GM21526 (cell line): Measurements from ENCODE around the gene SOWAHD.
"Not testable (repeated sequence)": the region's sequence is repeated elsewhere in the genome, so short reads cannot be mapped to it uniquely, and the experiment has no call there.

Source experiments
- ATAC-seq: cut with Tn5 transposase; IDR thresholded peaks from one replicate; pipeline ENCODE4 v1.9.1; 2021; ENCODE audit warnings: moderate library complexity; ENCODE audit not compliant: unreplicated experiment, low FRiP score

Gene SOWAHD

DNA sequence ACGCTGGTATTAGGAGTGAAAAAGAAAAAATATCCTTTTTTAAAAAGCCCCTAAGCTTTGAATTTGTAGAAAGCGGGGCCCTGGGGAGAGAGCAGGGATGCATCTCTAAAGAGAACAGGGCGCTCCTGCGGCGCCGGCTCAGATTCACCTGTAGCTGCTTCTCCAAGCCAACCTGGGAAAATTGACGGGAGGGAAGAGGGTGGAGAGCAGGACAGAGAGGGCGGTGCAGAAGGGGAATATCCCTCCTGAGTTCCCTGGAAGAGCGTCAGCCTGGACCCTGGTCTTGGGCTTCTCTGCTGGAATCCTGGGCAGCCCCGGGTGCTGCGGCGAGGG is 776 bp upstream of the SOWAHD start:
- no peak for ATAC-seq

DNA sequence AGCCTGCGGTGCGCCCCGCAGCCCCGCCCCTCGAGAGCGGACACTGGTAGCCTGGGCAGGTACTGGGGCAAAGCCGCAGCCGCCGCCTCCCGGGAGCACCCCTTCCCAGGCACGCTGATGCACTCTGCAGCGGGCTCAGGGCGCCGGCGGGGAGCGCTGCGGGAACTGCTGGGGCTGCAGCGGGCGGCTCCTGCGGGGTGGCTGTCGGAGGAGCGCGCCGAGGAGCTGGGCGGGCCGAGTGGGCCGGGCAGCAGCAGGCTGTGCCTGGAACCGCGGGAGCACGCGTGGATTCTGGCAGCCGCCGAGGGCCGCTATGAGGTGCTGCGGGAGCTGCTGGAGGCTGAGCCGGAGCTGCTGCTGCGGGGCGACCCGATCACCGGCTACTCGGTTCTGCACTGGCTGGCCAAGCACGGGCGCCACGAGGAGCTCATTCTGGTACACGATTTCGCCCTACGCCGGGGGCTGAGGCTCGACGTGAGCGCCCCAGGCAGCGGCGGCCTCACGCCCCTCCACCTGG is 401 bp downstream of the SOWAHD start:
- no peak for ATAC-seq

DNA sequence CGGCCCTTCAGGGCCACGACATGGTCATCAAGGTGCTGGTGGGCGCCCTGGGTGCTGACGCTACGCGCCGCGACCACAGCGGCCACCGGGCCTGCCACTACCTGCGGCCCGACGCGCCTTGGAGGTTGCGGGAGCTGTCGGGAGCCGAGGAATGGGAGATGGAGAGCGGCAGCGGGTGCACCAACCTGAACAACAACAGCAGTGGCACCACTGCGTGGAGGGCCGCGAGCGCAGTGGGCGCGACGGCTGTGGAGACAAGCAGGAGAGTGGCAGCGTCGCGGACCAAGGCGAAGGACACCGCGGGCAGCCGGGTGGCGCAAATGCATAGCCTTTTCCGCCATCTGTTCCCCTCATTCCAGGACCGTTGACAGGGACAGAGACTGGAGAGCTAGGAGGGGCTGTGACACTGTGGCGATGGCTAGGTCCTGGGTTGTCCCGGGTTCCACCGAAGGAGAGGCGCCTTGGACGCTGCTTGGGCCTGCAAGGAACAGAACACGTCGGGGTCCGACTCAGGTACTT is 919 bp downstream of the SOWAHD start:
- ATAC-seq, result no peak

DNA sequence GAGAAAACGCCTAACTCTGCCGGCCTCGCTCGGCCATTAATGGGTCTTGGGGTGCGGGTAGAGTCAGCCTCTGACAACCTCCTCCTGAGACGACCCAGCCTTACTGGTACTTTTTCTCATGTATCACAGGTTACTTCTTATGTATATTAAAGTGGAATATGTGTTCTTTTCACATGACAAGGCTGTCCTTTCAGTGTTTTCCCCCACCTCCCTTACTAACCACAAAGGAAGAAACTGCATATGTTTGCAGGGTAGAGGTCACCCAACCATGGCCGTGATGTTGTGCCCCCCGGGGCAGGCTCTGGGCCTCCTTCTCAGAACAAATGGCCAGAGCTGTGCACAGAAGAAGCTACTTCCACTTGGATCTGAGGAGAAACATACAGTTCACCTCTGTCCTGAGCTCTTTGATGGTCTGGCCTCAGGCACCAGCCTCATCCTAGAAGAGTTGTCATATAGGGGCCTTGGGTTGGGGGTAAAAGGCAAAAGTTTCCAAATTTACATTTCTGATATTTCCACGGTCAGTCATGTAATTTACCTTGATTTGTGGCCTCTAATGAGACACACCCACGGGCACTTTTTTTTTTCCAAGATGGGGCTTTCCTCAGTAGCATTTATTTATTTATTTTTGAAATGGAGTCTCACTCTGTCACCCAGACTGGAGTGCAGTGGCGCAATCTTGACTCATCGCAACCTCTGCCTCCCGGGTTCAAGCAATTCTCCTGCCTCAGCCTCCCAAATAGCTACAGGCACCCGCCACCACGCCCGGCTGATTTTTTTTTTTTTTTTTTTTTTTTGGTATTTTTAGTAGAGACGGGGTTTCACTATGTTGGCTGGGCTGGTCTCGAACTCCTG is 1.9 kb downstream of the SOWAHD start:
- ATAC-seq, result no peak

DNA sequence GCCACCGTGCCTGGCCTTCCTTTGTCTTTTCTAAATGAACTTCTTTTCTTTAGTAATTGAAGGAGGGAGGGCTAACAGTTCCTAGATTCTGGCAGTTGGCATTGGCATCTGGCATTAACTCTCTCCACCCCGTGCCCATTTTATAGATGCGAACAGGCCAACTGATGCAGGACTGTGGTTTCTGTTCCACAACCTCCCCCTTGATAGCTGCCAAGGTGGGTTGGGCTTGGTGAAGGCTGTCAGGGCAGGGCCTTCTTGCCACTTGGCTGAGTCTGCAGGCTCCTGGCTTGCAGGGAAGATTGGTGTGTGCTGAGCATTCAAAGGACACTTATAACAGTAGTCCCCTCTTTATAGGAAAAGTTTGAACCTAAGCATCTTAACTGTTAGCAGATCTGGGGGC is 4.3 kb downstream of the SOWAHD start:
- ATAC-seq, result no peak

DNA sequence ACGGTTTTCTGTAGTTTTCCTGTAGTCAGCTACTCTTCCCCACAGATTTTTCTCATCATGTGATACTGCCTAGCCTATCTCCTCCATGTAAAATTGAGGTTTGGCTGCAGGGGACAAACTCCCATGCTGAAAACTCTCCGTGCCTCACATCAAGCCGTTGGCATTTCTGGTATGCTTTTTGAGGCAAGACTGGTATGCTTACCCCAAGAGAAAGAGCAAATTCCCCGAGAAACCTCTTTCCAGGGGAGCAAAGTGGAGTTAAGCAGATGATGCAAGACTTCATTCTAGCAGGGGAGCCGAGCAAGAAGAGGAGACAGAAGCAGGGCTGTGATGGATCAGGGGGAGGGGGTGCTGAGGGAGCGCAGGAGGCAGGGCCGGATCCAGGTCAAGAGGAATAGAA is 4.8 kb downstream of the SOWAHD start:
- no peak for ATAC-seq

DNA sequence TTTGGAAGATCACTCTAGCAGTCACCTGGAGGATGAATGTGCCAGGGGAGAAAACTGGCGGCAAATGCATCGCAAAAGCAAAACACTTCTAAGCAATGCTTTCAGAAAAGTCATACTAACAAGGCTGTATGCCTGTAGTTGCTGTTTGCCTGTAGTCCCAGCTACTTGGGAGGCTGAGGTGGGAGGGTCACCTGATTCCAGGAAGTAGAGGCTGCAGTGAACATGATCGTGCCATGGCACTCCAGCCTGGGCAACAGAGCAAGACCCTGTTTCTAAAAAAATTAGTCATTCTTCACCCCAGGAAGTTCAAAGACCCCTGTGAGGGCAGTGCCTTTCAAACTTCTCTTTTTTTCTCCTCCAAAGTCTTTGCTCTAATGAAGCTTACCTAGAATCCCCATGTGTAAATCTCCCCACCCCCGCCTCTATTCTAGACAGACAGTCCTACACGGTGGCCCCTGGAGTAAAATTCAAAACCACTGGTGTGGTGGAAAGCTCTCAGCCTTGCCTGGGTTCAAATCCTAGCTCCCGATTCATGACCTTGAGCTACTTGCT is 5.5 kb downstream of the SOWAHD start:
- no peak for ATAC-seq

DNA sequence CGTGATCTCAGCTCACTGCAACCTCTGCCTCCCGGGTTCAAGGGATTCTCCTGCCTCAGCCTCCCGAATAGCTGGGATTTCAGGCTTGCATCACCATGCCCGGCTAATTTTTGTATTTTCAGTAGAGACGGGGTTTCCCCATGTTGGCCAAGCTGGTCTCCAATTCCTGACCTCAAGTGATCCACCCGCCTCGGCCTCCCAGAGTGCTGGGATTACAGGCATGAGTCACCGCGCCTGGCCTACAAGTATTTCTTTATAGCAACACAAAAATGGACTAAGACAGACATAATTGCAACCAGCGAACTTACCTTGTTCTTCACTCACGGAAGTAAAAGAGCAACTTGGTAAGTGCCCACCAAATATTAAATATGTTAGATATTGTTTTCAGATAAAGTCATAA is 10.0 kb downstream of the SOWAHD start:
- ATAC-seq, result not testable (repeated sequence)

DNA sequence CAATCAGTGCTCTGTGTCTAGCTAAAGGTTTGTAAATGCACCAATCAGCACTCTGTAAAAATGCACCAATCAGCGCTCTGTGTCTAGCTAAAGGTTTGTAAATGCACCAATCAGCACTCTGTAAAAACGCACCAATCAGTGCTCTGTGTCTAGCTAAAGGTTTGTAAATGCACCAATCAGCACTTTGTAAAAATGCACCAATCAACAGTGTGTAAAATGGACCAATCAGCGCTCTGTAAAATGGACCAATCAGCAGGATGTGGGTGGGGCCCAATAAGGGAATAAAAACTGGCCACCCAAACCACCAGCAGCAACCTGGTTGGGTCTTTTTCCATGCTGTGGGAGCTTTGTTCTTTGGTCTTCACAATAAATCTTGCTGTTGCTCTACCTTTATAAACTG is 11.0 kb downstream of the SOWAHD start:
- not testable (repeated sequence) for ATAC-seq

DNA sequence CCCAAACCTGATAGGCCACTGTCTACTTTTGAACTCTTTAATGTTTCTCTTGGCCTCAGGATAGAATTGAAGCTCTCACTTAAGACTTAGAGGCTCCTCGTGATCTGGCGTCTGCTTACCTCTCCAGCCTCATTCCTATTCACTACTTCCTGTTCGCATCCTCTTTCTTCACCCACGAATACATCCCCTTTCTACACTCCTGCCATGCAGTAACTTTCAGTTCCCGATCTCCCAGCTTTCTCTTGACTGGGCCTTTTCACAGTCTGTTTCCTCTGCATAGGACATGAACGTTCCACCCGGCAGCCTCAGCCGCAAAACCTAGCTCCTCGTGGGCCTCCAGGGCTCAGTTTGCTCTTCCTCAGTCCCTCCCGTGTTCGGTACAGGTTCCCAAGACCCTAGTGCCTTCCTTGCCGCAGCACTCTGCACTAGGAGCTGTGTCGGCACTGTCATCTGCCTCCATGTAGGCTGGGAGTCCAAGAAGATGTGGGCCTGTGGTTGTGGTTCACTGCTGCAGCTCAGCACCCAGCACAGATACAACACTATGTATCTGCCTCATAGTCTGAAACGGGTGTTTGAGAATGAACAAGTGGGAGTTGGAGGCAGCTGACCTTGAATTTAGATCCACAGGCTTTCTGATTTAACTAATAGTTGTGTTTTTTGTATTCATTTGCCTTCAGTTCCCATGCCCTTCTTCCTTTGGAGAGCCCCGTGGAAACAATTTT is 17.3 kb downstream of the SOWAHD start:
- ATAC-seq, result no peak

DNA sequence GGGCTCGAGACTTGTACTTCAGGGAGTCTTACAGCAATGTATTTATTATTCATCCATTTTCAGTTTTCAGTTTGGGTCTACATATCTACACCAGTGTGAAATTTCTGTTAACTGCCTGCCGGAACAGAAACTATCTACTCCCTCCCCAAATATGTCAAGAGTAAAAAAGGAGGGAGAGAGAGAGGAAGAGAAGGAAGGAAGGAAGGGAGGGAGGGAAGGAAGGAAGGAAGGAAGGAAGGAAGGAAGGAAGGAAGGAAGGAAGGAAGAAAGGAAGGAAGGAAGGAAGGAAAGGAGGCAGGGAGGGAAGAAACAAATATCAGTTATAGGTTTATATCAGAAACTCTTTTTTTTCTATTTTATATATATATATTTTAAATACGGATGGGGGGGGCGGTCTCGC is 20.4 kb downstream of the SOWAHD start:
- ATAC-seq, result no peak

DNA sequence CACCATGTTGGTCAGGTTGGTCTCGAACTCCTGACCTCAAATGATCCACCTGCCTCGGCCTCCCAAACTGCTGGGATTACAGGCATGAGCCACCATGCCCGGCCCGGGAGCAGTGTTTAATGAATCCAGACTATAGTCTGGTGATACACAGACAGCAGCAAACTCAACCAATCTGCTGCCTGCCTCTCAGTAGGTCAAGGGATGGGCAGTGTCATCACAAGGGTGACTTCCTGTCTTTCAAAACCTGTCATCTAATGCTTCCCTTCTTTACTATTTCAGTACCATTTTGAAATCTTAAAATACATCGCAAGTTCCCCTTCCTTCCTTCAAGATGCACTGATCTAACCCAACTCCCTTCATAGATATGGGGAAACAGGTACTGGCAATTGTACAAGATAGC is 24.6 kb downstream of the SOWAHD start:
- no peak for ATAC-seq

DNA sequence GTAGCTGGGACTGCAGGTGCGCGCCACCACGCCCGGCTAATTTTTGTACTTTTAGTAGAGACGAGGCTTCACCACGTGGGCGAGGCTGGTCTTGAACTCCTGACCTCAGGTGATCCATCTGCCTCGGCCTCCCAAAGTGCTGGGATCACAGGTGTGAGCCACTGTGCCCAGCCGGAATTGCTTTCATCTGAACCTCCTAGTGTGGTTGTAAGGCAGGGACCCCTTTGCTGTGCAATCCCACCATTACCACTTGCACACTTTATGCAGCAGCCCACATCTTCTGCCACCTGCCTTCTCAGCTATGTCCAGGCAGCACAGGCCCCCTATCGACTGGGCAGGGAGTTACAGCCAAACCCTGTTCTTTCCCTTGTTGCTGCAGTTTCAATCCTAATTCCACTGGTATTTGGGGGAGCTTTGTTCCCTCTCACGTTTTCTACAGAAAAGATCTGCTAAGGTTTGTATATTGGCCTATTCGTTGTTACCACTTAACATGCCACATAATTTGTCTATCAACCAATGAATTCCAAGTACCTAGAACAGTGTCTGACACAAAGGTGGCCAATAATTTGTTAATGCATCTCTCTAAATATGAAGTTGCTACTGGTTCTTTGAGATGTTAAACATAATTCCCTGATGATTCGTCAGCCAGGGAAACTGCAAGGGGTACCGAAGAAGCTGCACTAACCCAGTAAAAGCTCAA is 26.5 kb downstream of the SOWAHD start:
- ATAC-seq, result no peak

DNA sequence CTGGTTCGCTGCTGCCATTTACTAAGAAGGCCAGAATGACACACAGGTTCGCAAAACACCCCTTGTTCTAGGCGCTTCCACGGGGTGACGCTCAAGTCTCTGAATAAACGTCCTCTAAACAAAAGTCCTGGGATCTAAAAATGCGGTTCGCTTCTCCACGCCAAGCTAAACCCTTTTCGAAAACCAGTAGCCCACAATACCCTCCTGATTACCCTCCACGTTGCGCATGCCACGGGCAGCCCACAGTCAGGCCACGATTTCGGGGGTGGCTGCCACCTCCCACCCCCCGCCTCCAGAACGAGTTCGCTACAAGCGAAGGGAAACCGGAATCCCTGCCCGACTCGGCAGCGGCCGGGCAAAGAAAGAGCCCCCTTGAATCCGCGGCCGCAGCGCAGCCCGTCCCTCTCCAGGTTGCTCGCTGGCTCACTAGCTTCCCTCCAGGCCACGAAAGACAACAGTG is 32.6 kb downstream of the SOWAHD start:
- ATAC-seq, result peak; percentile 21

DNA sequence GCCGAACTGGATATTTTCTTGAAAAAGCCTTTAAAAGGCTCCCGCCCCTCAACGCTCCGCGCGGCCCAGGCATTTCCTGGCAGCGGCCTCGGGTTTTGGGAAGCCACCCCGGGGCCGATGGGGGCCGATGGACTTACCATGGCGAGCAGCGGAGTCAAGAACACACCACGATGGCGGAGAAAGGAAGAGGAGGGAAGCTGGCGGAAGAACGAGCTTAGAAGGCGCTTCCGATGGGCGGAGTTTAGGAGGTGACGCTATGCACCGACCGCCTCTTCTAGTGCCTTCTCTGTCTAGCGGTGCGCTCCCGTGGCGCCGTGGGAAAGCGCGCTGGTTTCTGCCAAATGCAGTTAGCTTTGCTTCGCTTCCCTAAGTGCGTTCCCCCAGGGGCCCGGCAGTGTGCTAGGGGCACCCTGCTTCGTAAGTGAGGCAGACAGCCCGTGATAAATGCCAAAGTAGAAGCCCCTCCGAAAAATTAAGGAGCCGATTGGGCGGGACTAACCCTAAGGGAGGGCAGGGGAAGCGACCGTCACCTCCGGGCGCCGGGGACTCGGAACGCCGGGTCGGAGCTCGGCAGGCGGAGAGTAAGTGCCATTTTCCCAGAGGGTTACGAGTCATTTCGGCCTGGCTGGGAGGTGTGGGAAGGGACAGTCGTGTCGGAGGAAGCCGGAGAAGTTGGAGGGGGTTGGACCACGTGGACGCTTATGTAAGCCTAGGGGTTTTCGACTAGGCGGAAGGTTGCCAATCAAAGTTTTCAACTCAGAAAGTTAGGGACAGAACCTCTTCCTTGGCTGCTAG is 33.2 kb downstream of the SOWAHD start, which contains the start of gene RPL39:
RPL39 (minus strand) TSS at position 194 of the 795 bp plus-strand sequence; CDS start at position 140, 54 bp downstream.
- ATAC-seq, result peak; percentile 74

DNA sequence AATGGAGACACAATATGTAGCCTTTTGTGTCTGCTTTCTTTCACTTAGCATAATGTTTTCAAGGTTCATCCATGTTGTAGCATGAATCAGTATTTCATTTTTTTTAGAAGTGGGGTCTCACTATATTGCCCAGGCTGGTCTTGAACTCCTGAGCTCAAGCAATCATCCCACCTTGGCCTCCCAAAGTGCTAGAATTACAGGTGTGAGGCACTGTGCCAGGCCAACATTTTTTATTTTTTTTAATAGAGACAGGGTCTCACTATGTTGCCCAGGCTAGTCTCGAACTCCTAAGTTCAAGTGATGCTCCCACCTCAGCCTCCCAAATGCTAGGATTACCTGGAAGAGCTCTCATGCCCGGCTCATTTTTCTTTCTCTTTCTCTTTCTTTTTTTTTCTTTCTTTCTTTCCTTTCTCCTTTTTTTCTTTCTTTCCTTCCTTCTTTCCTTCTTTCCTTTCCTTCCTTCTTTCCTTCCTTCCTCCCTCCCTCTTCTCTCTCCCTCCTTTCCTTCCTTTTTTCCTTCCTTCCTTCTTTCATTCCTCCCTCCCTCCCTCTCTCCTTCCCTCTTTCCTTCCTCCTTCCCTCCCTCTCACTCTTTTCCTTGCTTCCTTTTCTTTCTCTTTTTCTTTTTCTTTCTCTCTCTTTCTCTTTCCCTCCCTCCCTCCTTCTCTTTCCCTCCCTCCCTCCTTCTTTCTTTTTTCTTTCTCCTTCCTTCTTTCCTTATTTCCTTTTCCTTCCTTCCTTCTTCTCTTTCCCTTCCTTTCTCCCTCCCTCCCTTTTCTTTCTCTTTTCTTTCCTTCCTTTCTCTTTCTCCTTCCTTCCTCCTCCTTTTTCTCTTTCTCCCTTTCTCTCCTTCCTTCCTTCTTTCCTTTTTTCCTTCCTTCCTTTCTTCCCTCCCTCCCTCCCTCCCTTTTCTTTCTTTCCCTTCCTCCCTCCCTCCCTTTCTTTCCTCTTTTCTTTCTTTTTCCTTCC is 43.1 kb downstream of the SOWAHD start:
- no peak for ATAC-seq

DNA sequence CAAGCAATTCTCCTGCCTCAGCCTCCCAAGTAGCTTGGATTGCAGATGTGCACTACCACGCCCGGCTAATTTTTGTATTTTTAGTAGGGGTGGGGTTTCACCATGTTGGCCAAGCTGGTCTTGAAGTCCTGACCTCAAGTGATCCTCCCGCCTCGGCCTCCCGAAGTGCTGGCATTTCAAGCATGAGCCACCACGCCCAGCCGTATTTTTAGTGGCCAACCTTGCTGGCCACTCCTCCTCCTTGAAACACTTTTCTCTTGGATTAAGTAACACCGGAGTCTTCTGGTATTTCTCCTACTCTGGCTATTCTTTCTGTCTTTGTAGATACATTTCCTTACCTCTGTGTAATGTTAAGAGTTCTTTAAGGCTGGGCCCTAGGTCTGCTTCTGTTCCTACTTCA is 44.2 kb downstream of the SOWAHD start:
- ATAC-seq, result no peak

DNA sequence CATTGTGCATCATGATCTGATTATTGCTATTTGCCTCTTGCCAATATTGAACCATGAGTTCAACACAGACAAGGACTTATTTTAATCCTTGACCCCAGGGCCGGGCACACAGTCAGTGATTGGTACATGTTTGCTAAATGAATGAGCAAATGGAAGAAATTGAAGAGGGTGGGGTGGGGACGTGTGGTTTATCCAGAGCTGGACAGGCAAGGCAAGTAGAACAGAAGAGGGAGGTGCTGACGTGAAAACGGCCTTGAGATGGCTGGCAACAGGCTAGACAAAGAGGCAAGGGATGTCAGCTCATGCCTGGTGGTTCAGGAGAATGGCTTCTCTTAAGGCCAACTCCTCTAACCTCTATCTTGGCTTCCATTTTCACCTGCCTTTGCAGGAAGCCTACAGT is 50.1 kb downstream of the SOWAHD start:
- ATAC-seq, result not testable (repeated sequence)
